Activated T-helper 17 cell treated with anti-CD3 and anti-CD28 coated beads, Interleukin-2, amount 50 U/mL, for 72 hours (primary cell): Measurements from ENCODE around the gene TFF2. TPM values are rescaled to one million over a fixed set of nuclear protein-coding genes. Genes with fewer than 3 reads are reported as not detected.
A peak's percentile ranks its signal among the peaks of the same experiment; 100 is the strongest.

Experiments
- ATAC-seq: fragments of 150-1000 bp; cut with Tn5 transposase; replicated peaks from 2 replicates; pipeline ENCODE4 v1.10.0; 2021; ENCODE audit warnings: mild to moderate bottlenecking, moderate library complexity
- H3K27ac Mint-ChIP-seq: one replicate; pipeline ENCODE4 v1.8.0; 2022; ENCODE audit warnings: mixed read lengths
- H3K27me3 Mint-ChIP-seq: one replicate; pipeline ENCODE4 v1.8.0; 2022; ENCODE audit warnings: mixed read lengths
- H3K36me3 Mint-ChIP-seq: one replicate; pipeline ENCODE4 v1.8.0; 2022; ENCODE audit warnings: low read depth, mild to moderate bottlenecking, mixed read lengths
- H3K4me1 Mint-ChIP-seq: one replicate; pipeline ENCODE4 v1.8.0; 2022; ENCODE audit warnings: mixed read lengths
- H3K4me3 Mint-ChIP-seq: one replicate; pipeline ENCODE4 v1.8.0; 2022; ENCODE audit warnings: mild to moderate bottlenecking, mixed read lengths
- H3K9me3 Mint-ChIP-seq: one replicate; pipeline ENCODE4 v1.8.0; 2022; ENCODE audit warnings: mixed read lengths
- total RNA-seq, 2 donors: library from RNA; stranded (reverse); gene quantifications; one replicate each; pipeline ENCODE4 v1.2.3, GENCODE V29; 2022

The TFF2 gene
- not detected for total RNA-seq

- Mint-ChIP-seq H3K36me3 (no peaks in the 10 kb centered on the region), H3K27me3 (peaks cover 5% of the 10 kb centered on the region), H3K9me3 (peaks cover 12% of the 10 kb centered on the region), H3K4me1 (peaks cover 5% of the 10 kb centered on the region), H3K4me3 (no peak within 1 kb of the TSS), H3K27ac (no peak within 1 kb of the TSS)
- no peak for ATAC-seq
Observed at GRCh38 chr21:42350927-42351426, at the start of gene TFF2. Gene TFF2, minus strand, starts transcription at chr21:42350994. Its CDS starts 37 bp downstream, at chr21:42350957.

GRCh38 chr21:42400525-42400924, 49.7 kb upstream of the TFF2 start:
- ATAC-seq: peak; percentile 70
- Mint-ChIP-seq H3K36me3 (peaks cover 71% of the 10 kb centered on the region), H3K27me3 (no peaks in the 10 kb centered on the region), H3K9me3 (peaks cover 7% of the 10 kb centered on the region), H3K27ac (peak overlapping the region; percentile 59), H3K4me1 (peaks cover 48% of the 10 kb centered on the region), H3K4me3 (peak overlapping the region; percentile 85)

GRCh38 chr21:42398436-42399028, 47.7 kb upstream of the TFF2 start:
- Mint-ChIP-seq H3K4me1 (peaks cover 55% of the 10 kb centered on the region), H3K4me3 (peak overlapping the region; percentile 85), H3K27me3 (no peaks in the 10 kb centered on the region), H3K27ac (peak overlapping the region; percentile 75), H3K9me3 (peaks cover 7% of the 10 kb centered on the region), H3K36me3 (peaks cover 64% of the 10 kb centered on the region)
- no peak for ATAC-seq

GRCh38 chr21:42397746-42398394, 47.1 kb upstream of the TFF2 start:
- no peak for ATAC-seq
- Mint-ChIP-seq H3K27ac (peak overlapping the region; percentile 17), H3K4me1 (peaks cover 58% of the 10 kb centered on the region), H3K4me3 (peak overlapping the region; percentile 85), H3K27me3 (no peaks in the 10 kb centered on the region), H3K9me3 (peaks cover 7% of the 10 kb centered on the region), H3K36me3 (peaks cover 66% of the 10 kb centered on the region)

GRCh38 chr21:42396799-42397745, 46.3 kb upstream of the TFF2 start:
- no peaks in the 10 kb centered on the region for H3K27me3 Mint-ChIP-seq
- peaks cover 52% of the 10 kb centered on the region for H3K4me1 Mint-ChIP-seq
- H3K36me3 Mint-ChIP-seq: peaks cover 64% of the 10 kb centered on the region
- H3K9me3 Mint-ChIP-seq: peaks cover 7% of the 10 kb centered on the region
- H3K27ac Mint-ChIP-seq: peak overlapping the region; percentile 8
- no peak for ATAC-seq
- peak overlapping the region; percentile 85 for H3K4me3 Mint-ChIP-seq

- Mint-ChIP-seq H3K9me3 (no peaks in the 10 kb centered on the region), H3K36me3 (peaks cover 64% of the 10 kb centered on the region), H3K27me3 (no peaks in the 10 kb centered on the region), H3K27ac (peak within 1 kb of the TSS; percentile 56), H3K4me3 (peak within 1 kb of the TSS; percentile 74), H3K4me1 (peaks cover 45% of the 10 kb centered on the region)
- ATAC-seq: peak; percentile 25
Observed at GRCh38 chr21:42395905-42396651, 45.3 kb upstream of the TFF2 start, which contains the start of gene TMPRSS3. Gene TMPRSS3, minus strand, starts transcription at chr21:42396052. Its CDS starts 635 bp downstream, at chr21:42395417.

GRCh38 chr21:42395302-42395701, 44.5 kb upstream of the TFF2 start:
- H3K27ac Mint-ChIP-seq: peak overlapping the region; percentile 56
- no peak for ATAC-seq
- H3K36me3 Mint-ChIP-seq: peaks cover 72% of the 10 kb centered on the region
- H3K4me3 Mint-ChIP-seq: peak overlapping the region; percentile 74
- no peaks in the 10 kb centered on the region for H3K27me3 Mint-ChIP-seq
- peaks cover 50% of the 10 kb centered on the region for H3K4me1 Mint-ChIP-seq
- no peaks in the 10 kb centered on the region for H3K9me3 Mint-ChIP-seq

GRCh38 chr21:42393443-42393950, 42.7 kb upstream of the TFF2 start:
- ATAC-seq: no peak
- Mint-ChIP-seq H3K27me3 (no peaks in the 10 kb centered on the region), H3K36me3 (peaks cover 77% of the 10 kb centered on the region), H3K9me3 (no peaks in the 10 kb centered on the region), H3K4me3 (peak overlapping the region; percentile 71), H3K4me1 (peaks cover 54% of the 10 kb centered on the region), H3K27ac (peak overlapping the region; percentile 45)

- ATAC-seq: peak; percentile 91
- peaks cover 49% of the 10 kb centered on the region for H3K4me1 Mint-ChIP-seq
- peak overlapping the region; percentile 45 for H3K27ac Mint-ChIP-seq
- no peaks in the 10 kb centered on the region for H3K27me3 Mint-ChIP-seq
- peaks cover 78% of the 10 kb centered on the region for H3K36me3 Mint-ChIP-seq
- H3K4me3 Mint-ChIP-seq: peak overlapping the region; percentile 71
- no peaks in the 10 kb centered on the region for H3K9me3 Mint-ChIP-seq
Observed at GRCh38 chr21:42392731-42393442, 42.1 kb upstream of the TFF2 start.

- Mint-ChIP-seq H3K4me3 (peak overlapping the region; percentile 71), H3K4me1 (peaks cover 54% of the 10 kb centered on the region), H3K9me3 (no peaks in the 10 kb centered on the region), H3K27me3 (no peaks in the 10 kb centered on the region), H3K27ac (no peak overlapping the region), H3K36me3 (peaks cover 86% of the 10 kb centered on the region)
- no peak for ATAC-seq
Observed at GRCh38 chr21:42391297-42391696, 40.5 kb upstream of the TFF2 start.

- no peaks in the 10 kb centered on the region for H3K27me3 Mint-ChIP-seq
- peak overlapping the region; percentile 71 for H3K4me3 Mint-ChIP-seq
- no peak for ATAC-seq
- H3K9me3 Mint-ChIP-seq: no peaks in the 10 kb centered on the region
- no peak overlapping the region for H3K27ac Mint-ChIP-seq
- peaks cover 87% of the 10 kb centered on the region for H3K36me3 Mint-ChIP-seq
- peaks cover 48% of the 10 kb centered on the region for H3K4me1 Mint-ChIP-seq
Observed at GRCh38 chr21:42390696-42391095, 39.9 kb upstream of the TFF2 start.

- Mint-ChIP-seq H3K27ac (no peak overlapping the region), H3K4me1 (peaks cover 44% of the 10 kb centered on the region)
Observed at GRCh38 chr21:42390193-42390592, 39.4 kb upstream of the TFF2 start.

GRCh38 chr21:42389449-42389835, 38.6 kb upstream of the TFF2 start:
- peak overlapping the region; percentile 62 for H3K27ac Mint-ChIP-seq
- peak overlapping the region; percentile 71 for H3K4me3 Mint-ChIP-seq
- no peak for ATAC-seq
- no peaks in the 10 kb centered on the region for H3K27me3 Mint-ChIP-seq
- H3K36me3 Mint-ChIP-seq: peaks cover 75% of the 10 kb centered on the region
- H3K9me3 Mint-ChIP-seq: no peaks in the 10 kb centered on the region
- H3K4me1 Mint-ChIP-seq: peaks cover 40% of the 10 kb centered on the region

More at GRCh38 chr21:42390193-42390592, 39.4 kb upstream of the TFF2 start:
- ATAC-seq: no peak
- Mint-ChIP-seq H3K36me3 (peaks cover 82% of the 10 kb centered on the region), H3K27me3 (no peaks in the 10 kb centered on the region), H3K9me3 (no peaks in the 10 kb centered on the region), H3K4me3 (peak overlapping the region; percentile 71)
